ENCODE data around the gene WDR7. TPM values are rescaled to one million over a fixed set of nuclear protein-coding genes. Genes with fewer than 3 reads are reported as not detected.

WDR7 gene
- total and polyA plus RNA-seq, 9 of the 15 experiments (the other 6 are each of a cell fraction or from before 2014, with no cell fraction given): 1.4 to 9.4 (median 5.3) TPM

DNA sequence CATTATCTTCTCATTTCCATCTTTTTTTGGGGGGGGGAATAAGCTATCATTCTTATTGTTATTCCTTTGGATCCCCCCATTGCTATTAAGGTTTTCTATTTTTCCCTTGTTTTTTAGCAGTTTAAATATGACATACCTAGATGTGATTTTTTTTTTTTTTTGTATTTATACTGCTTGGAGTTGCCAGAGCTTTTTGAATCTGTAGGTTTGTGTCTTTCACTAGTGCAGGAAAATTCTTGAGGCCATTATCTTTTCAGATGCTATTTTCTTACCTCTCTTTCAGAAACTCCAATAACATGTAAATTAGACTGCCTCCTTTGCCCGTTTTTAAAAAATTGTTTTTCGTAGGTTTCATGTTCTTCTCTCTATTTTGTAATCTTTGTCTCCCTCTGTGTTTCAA, 88.6 kb downstream of the WDR7 start:
- H3K36me3 ChIP-seq (ENCODE audit: control insufficient read depth, insufficient read depth, low read length): no peaks in the 10 kb centered on the region
- 22% methylated on average over 2 of the region's 2 CpGs for WGBS (ENCODE audit: insufficient coverage, low coverage, missing lambda C conversion rate)
- FAIRE-seq: no peak
- no peaks in the 10 kb centered on the region for H4K20me1 ChIP-seq (replicated peaks; ENCODE audit: control insufficient read depth, insufficient read depth, low read length)
- no peaks in the 10 kb centered on the region for H3K27me3 ChIP-seq (ENCODE audit: control insufficient read depth in 2 of 2, insufficient read depth in 2 of 2, low read length in 2 of 2)
- DNase-seq (ENCODE audit: extremely low read depth in 1 of 4, low spot score in 3 of 4): no peak
- TF ChIP-seq ZNF212 (CRISPR knock-in tag; IDR thresholded peaks at IDR 0.05): no peak
- TF ChIP-seq ZNF707 (CRISPR knock-in tag; conservative IDR thresholded peaks at IDR 0.05): no peak
- no peak for TF ChIP-seq ID3 (CRISPR knock-in tag; IDR thresholded peaks at IDR 0.05)
- TF ChIP-seq ID3 (tag; IDR thresholded peaks at IDR 0.05): no peak
- TF ChIP-seq, protein P1, sequence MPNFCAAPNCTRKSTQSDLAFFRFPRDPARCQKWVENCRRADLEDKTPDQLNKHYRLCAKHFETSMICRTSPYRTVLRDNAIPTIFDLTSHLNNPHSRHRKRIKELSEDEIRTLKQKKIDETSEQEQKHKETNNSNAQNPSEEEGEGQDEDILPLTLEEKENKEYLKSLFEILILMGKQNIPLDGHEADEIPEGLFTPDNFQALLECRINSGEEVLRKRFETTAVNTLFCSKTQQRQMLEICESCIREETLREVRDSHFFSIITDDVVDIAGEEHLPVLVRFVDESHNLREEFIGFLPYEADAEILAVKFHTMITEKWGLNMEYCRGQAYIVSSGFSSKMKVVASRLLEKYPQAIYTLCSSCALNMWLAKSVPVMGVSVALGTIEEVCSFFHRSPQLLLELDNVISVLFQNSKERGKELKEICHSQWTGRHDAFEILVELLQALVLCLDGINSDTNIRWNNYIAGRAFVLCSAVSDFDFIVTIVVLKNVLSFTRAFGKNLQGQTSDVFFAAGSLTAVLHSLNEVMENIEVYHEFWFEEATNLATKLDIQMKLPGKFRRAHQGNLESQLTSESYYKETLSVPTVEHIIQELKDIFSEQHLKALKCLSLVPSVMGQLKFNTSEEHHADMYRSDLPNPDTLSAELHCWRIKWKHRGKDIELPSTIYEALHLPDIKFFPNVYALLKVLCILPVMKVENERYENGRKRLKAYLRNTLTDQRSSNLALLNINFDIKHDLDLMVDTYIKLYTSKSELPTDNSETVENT (CRISPR knock-in tag; IDR thresholded peaks at IDR 0.05): no peak
- TF ChIP-seq, protein P2, sequence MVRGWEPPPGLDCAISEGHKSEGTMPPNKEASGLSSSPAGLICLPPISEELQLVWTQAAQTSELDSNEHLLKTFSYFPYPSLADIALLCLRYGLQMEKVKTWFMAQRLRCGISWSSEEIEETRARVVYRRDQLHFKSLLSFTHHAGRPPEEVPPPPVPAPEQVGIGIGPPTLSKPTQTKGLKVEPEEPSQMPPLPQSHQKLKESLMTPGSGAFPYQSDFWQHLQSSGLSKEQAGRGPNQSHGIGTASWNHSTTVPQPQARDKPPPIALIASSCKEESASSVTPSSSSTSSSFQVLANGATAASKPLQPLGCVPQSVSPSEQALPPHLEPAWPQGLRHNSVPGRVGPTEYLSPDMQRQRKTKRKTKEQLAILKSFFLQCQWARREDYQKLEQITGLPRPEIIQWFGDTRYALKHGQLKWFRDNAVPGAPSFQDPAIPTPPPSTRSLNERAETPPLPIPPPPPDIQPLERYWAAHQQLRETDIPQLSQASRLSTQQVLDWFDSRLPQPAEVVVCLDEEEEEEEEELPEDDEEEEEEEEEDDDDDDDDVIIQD (CRISPR knock-in tag; IDR thresholded peaks at IDR 0.05): no peak
- TF ChIP-seq RBM15 (IDR thresholded peaks at IDR 0.05; ENCODE audit: insufficient read depth, low read length): no peak
- no peaks in the 10 kb centered on the region for H3K9me1 ChIP-seq (ENCODE audit: control insufficient read depth, insufficient read depth, low read length)
- intact Hi-C loops (cut with micrococcal nuclease) (no loop called here), in situ Hi-C loops (cut with MboI) (no loop called here)
- no peak overlapping the region for H3K4me2 ChIP-seq (ENCODE audit: insufficient read depth, low read length)
- H3K27ac ChIP-seq (ENCODE audit: extremely low read depth, low read depth, low read length): no peak overlapping the region
- ATAC-seq: no peak
- no peaks in the 10 kb centered on the region for H3K79me2 ChIP-seq (ENCODE audit: control insufficient read depth, insufficient read depth, low read length)
- no peak overlapping the region for H2AFZ ChIP-seq (ENCODE audit: low read depth, low read length)
- H3K4me1 ChIP-seq (replicated peaks in 1 of 2; ENCODE audit: control insufficient read depth in 2 of 2, insufficient read depth in 2 of 2, low read length in 2 of 2): no peaks in the 10 kb centered on the region
- ChIA-PET CTCF (ENCODE audit: low intra/inter-chr PET ratio) (no interaction called here), POLR2A (no interaction called here)
- H3K9ac ChIP-seq (ENCODE audit: insufficient read depth in 1 of 2, low read depth in 2 of 2, low read length in 2 of 2): no peak overlapping the region
- no TSS peak for BruUV-seq (replicated peaks)
- no peaks in the 10 kb centered on the region for H3K9me3 ChIP-seq (replicated peaks; ENCODE audit: control insufficient read depth, insufficient read depth, low read depth, low read length)
- no peak overlapping the region for H3K4me3 ChIP-seq

All from K562 (cell line).